VCaP (cell line): ENCODE data around the gene THOC2.
"Not testable (repeated sequence)": the region's sequence is repeated elsewhere in the genome, so short reads cannot be mapped to it uniquely, and the experiment has no call there.

Source experiments
- H3K27ac ChIP-seq: fragments of 450-650 bp; 2 replicates; pipeline ENCODE4 v1.5.1; 2017
- CTCF ChIP-seq: fragments of 450-650 bp; conservative IDR thresholded peaks from 2 replicates; pipeline ENCODE4 v1.5.1; 2017; ENCODE audit warnings: mild to moderate bottlenecking, moderate library complexity

THOC2 gene

GRCh38 chrX:123740536-123740935 lies 7.7 kb upstream of the THOC2 start:
- no peak overlapping the region for H3K27ac ChIP-seq
- no peak for TF ChIP-seq CTCF

GRCh38 chrX:123740006-123740405 lies 7.2 kb upstream of the THOC2 start:
- TF ChIP-seq CTCF = no peak
- H3K27ac ChIP-seq = no peak overlapping the region

GRCh38 chrX:123739474-123739873 lies 6.6 kb upstream of the THOC2 start:
- TF ChIP-seq CTCF = no peak
- no peak overlapping the region for H3K27ac ChIP-seq

- no peak overlapping the region for H3K27ac ChIP-seq
- no peak for TF ChIP-seq CTCF
Observed at GRCh38 chrX:123738378-123738940, 5.6 kb upstream of the THOC2 start.

GRCh38 chrX:123736333-123736921 lies 3.6 kb upstream of the THOC2 start:
- H3K27ac ChIP-seq = no peak overlapping the region
- no peak for TF ChIP-seq CTCF

- H3K27ac ChIP-seq = not testable (repeated sequence)
Observed at GRCh38 chrX:123735137-123735536, 2.3 kb upstream of the THOC2 start.

- not testable (repeated sequence) for H3K27ac ChIP-seq
Observed at GRCh38 chrX:123734079-123734478, 1.2 kb upstream of the THOC2 start.

- no peak for TF ChIP-seq CTCF
Observed at GRCh38 chrX:123731987-123732669, 724 bp downstream of the THOC2 start.

More at GRCh38 chrX:123731987-123732669, 724 bp downstream of the THOC2 start:
- H3K27ac ChIP-seq = peak overlapping the region; percentile 74
